Right lobe of liver (tissue), 4 donors: ENCODE results near the gene PLCB4.

ENCODE experiments used
- POLR2A ChIP-seq: fragments of 450-650 bp; IDR thresholded peaks from one replicate; pipeline ENCODE4 v1.6.1; 2017; ENCODE audit warnings: antibody characterized with exemption, mild to moderate bottlenecking
- TF ChIP-seq, protein P1 (sequence below), 4 donors: fragments of 200-600 bp in 3 of 4; fragments of 450-650 bp in 1 of 4; IDR thresholded peaks; one replicate each; pipeline versions ENCODE4 v1.5.1 to v1.8.0; 2016 to 2022; ENCODE audit warnings: antibody characterized with exemption in 4 of 4, mild to moderate bottlenecking in 2 of 4
- donor health status: DM: no; HTN: no; CAD: no.
- donor health status: DM: no; HTN: no; CAD: no.
- donor health status: DM: no; HTN: yes; CAD: no.

DNA sequence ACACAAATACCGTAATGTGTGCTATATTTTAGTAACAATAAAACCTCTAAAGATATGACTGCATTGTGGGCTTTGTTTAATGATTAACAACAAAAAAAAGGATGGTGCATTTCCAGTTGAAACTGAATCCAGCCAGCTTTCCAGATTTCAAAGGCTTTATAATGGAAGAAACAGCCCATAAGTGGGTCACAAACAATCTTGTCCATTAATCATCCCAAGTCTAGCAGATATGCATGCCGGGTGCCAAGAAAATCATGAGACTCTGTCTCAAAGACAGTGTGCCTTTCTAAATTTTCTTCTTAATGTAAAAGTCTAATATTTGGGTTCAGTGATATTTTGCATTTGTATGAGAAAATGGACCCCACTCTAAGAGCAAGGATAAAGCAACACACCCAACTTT lies 424.9 kb downstream of the PLCB4 start:
- TF ChIP-seq, protein P1, sequence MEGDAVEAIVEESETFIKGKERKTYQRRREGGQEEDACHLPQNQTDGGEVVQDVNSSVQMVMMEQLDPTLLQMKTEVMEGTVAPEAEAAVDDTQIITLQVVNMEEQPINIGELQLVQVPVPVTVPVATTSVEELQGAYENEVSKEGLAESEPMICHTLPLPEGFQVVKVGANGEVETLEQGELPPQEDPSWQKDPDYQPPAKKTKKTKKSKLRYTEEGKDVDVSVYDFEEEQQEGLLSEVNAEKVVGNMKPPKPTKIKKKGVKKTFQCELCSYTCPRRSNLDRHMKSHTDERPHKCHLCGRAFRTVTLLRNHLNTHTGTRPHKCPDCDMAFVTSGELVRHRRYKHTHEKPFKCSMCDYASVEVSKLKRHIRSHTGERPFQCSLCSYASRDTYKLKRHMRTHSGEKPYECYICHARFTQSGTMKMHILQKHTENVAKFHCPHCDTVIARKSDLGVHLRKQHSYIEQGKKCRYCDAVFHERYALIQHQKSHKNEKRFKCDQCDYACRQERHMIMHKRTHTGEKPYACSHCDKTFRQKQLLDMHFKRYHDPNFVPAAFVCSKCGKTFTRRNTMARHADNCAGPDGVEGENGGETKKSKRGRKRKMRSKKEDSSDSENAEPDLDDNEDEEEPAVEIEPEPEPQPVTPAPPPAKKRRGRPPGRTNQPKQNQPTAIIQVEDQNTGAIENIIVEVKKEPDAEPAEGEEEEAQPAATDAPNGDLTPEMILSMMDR (IDR thresholded peaks at IDR 0.05) = no peak
- no peak for TF ChIP-seq POLR2A
